Measurements from ENCODE around the gene BBS4.

The BBS4 gene

GRCh38 chr15:72778796-72779195, 92.8 kb downstream of the BBS4 start:
- TF ChIP-seq CTCF (IDR thresholded peaks at IDR 0.05), result no peak

- TF ChIP-seq CTCF (IDR thresholded peaks at IDR 0.05), result no peak
Measured at GRCh38 chr15:72781631-72782030, 95.6 kb downstream of the BBS4 start.

GRCh38 chr15:72782274-72783003, 96.4 kb downstream of the BBS4 start:
- TF ChIP-seq CTCF (IDR thresholded peaks at IDR 0.05), result no peak

GRCh38 chr15:72783004-72783639, 97.1 kb downstream of the BBS4 start:
- peak; percentile 25; the same call in 1 of the 2 replicates for TF ChIP-seq CTCF (IDR thresholded peaks at IDR 0.05)

GRCh38 chr15:72783640-72784455, 97.8 kb downstream of the BBS4 start, which contains the start of gene ADPGK:
Gene ADPGK, minus strand, starts transcription at chr15:72783758. Its CDS starts 67 bp downstream, at chr15:72783691.
- TF ChIP-seq CTCF (IDR thresholded peaks at IDR 0.05), result peak; percentile 55

GRCh38 chr15:72784456-72784876, 98.5 kb downstream of the BBS4 start:
- TF ChIP-seq CTCF (IDR thresholded peaks at IDR 0.05), result no peak; the same call in 1 of the 2 replicates

GRCh38 chr15:72785432-72785831, 99.4 kb downstream of the BBS4 start:
- no peak for TF ChIP-seq CTCF (IDR thresholded peaks at IDR 0.05)
